HG02885 (cell line): ENCODE measurements around the gene PTRH1.

Experiments used
- ATAC-seq: cut with Tn5 transposase; IDR thresholded peaks from one replicate; pipeline ENCODE4 v1.9.1; 2021; ENCODE audit warnings: mild to moderate bottlenecking; ENCODE audit not compliant: unreplicated experiment, poor library complexity

PTRH1 gene

GRCh38 chr9:127667127-127667844, 48.2 kb downstream of the PTRH1 start:
- ATAC-seq: no peak

DNA sequence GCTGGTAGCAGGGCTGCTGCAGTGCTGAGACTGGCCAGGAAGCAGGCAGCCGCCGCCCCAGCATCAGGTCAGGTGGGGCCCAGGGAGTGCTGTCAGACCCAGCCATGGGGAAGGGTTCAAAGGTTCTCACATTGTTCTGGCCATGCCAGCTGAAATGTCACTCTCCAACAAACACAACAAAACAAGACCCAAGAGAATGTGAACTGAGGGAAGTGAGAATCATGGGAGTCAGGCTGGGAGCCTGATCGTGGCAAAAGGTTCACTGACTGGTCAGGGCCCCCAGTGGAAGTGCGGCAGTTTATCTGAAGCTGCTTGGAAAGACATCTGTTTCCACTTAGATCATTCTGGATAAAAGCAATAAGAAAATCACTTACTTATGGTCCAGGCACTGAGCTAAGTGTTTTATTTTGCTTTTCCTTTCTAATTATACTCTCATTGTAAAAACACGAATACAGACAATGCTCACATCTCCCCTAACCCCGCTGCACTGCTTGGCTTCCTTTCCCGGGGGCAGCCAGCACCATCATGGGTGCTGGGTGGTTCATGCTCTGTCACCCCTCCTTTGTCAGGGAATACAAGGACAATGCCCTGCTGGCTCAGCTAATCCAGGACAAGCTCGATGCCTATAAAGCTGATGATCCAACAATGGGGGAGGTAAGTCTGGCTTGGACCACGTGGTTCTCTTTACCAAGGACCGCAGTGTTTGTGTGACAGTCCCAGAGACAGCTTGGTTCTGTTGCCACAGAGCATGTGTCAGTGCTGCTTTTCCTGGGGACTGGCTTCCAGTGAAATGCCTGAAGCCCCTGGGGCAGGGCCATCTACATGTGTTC, 50.6 kb downstream of the PTRH1 start:
- no peak for ATAC-seq

DNA sequence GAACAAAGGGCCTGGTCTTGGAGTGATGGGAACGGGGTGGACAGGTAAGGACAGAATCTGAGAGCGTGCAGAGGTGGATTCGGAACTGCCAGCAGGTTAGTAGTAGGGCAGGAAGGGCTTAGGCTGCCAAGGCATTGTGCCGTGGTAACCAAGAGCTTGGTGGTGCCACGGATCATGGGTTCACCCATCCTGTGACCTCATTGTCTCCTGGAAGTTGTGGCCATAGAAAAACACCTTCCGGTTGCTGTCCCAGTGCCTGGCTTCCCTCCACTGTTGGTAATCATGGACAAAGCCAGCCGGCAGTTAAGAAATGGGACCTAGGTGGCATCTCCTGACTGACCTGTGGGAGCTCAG, 51.2 kb downstream of the PTRH1 start:
- no peak for ATAC-seq
